Loucy (cell line): Measurements from ENCODE around the gene DGKB.

ENCODE experiments used
- EZH2phosphoT487 ChIP-seq: fragments of 200-600 bp; IDR thresholded peaks from 2 replicates; pipeline ENCODE4 v1.6.1; 2018; ENCODE audit warnings: antibody characterized with exemption, mild to moderate bottlenecking, moderate library complexity, borderline replicate concordance
- TF ChIP-seq, protein P1 (sequence below): fragments of 200-600 bp; sonication (generic); conservative IDR thresholded peaks from 2 replicates; pipeline ENCODE4 v1.5.1; 2014; ENCODE audit warnings: mild to moderate bottlenecking, antibody characterized with exemption, low read length

DNA sequence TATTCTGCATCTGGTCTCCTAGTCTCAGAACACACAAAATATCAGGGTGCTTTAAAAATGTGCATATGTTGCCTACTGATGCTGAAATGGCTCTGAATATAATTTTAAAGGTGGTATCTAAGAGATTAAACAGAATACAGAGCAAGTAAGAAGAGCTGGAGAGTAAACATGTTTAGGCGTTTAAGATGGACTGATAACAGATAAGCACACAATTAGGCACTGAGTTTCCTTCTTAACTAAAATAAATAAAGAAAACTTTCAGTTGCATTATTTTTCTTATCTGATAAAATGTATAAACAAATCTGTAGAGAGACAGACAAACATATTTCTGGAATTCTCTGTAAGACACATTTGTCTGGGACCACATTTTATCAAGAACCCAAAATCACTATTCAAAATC, 35.6 kb upstream of the DGKB start:
- TF ChIP-seq, protein P1, sequence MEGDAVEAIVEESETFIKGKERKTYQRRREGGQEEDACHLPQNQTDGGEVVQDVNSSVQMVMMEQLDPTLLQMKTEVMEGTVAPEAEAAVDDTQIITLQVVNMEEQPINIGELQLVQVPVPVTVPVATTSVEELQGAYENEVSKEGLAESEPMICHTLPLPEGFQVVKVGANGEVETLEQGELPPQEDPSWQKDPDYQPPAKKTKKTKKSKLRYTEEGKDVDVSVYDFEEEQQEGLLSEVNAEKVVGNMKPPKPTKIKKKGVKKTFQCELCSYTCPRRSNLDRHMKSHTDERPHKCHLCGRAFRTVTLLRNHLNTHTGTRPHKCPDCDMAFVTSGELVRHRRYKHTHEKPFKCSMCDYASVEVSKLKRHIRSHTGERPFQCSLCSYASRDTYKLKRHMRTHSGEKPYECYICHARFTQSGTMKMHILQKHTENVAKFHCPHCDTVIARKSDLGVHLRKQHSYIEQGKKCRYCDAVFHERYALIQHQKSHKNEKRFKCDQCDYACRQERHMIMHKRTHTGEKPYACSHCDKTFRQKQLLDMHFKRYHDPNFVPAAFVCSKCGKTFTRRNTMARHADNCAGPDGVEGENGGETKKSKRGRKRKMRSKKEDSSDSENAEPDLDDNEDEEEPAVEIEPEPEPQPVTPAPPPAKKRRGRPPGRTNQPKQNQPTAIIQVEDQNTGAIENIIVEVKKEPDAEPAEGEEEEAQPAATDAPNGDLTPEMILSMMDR: no peak
- no peak for TF ChIP-seq EZH2phosphoT487
